Epithelial cell of esophagus (primary cell): ENCODE measurements around the gene HOXB4.

ENCODE experiments used
- DNase-seq: peaks from one replicate; pipeline ENCODE4 v3.0.0; 2010; ENCODE audit warnings: low read depth
- H3K4me3 ChIP-seq: 2 replicates; pipeline ENCODE4 v1.5.1; 2011; ENCODE audit warnings: mild to moderate bottlenecking, low read length, control low read depth
- TF ChIP-seq, protein P1 (sequence below): IDR thresholded peaks from 2 replicates; pipeline ENCODE4 v1.5.1; 2011; ENCODE audit warnings: low read depth, mild to moderate bottlenecking, low read length, control low read depth, inconsistent platforms; ENCODE audit not compliant: insufficient read depth; ENCODE audit errors: missing control alignments

The HOXB4 gene

DNA sequence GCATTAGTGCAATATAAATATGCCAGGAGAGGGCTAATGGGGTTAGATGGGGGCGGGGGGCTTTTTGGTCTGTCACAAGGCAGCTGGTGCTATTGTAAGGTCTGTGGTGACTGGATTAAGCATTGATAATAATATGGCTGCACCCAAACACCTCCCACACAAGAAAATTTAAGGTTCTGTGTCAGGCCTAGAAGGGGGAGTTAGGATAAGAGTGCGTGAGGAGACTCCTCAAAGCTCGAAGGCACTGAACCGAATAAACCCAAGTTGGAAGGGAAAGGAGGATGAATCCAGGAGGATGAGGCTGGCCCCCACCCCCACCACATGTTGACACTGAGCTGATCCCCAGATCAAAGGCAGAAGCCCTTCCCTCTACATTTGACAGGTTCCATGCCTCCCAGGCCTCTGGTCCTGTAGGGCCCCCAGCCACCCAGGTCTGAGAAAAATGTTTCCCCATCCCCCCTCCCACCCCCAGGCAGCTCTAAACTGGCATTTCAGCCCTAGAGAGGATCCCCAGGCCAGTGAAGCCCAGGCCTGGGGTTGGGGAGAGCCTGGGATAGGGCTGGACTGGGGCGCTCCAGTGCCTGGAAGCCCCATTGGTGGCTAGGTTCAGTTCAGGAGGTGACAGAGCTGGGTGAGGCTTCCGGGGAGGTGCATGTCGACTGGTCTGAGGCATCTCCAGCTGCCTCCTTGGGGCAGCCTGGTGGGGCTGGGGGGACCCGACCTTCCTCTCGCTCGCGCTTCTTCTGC lies 49.0 kb downstream of the HOXB4 start:
- no peak for DNase-seq
- H3K4me3 ChIP-seq, result no peak overlapping the region
- TF ChIP-seq, protein P1, sequence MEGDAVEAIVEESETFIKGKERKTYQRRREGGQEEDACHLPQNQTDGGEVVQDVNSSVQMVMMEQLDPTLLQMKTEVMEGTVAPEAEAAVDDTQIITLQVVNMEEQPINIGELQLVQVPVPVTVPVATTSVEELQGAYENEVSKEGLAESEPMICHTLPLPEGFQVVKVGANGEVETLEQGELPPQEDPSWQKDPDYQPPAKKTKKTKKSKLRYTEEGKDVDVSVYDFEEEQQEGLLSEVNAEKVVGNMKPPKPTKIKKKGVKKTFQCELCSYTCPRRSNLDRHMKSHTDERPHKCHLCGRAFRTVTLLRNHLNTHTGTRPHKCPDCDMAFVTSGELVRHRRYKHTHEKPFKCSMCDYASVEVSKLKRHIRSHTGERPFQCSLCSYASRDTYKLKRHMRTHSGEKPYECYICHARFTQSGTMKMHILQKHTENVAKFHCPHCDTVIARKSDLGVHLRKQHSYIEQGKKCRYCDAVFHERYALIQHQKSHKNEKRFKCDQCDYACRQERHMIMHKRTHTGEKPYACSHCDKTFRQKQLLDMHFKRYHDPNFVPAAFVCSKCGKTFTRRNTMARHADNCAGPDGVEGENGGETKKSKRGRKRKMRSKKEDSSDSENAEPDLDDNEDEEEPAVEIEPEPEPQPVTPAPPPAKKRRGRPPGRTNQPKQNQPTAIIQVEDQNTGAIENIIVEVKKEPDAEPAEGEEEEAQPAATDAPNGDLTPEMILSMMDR, result no peak

DNA sequence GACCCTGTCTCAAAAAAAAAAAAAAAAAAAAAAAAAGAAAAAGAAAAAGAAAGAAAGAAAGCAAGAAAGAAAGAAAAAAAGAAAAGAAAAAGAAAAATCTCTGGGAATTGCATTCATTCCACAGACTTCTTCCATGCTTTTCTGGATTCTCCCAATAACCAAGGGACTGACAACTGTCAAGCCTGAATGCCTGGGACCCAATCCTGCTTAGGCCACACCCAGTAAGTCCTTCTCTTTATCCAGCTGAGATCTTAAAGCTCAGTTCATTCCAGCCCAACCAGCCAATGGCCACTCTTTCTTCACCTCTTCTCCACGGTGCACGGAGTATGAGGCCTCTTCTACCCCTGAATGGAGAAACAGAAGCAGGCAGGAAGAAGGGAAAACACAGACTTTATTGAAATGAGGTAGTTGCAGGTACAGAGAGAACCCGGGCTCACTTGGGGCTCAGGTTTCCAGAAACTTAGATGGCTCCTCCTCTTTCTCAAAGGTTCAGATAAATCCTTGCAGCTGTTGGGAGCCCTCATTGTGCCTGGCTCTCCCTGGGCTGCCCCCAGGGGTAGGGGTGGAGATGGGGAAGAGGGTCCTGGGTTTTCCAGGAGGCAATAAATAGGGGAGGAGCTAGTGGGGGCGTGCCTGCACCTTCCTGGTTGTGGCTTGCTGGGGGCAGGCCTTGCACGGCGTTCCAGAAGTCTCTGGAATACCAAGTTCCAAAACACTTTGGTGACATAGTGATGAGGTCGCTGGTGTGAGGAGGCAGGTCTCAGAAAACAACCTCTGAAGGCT lies 49.8 kb downstream of the HOXB4 start:
- no peak for DNase-seq
- TF ChIP-seq, protein P1, result no peak
- no peak overlapping the region for H3K4me3 ChIP-seq

DNA sequence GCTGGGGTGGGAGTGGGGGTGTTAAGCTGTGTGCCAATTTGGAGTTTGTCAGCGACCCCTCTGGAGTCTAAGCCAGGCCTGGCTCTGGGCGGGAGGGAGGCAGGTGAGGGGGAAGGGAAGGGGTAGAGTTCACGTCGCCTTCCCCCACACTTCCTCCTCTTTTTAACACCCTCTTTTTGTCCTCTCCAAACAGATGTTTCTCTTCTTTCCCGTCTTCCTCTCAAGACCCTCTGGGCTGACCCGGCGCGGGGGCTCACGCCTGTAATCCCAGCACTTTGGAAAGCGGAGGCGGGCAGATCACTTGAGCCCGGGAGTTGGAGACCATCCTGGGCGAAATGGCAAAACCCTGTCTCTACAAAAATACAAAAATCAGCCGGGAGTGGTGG lies 50.6 kb downstream of the HOXB4 start:
- no peak for DNase-seq
- TF ChIP-seq, protein P1, result no peak
- H3K4me3 ChIP-seq, result no peak overlapping the region

DNA sequence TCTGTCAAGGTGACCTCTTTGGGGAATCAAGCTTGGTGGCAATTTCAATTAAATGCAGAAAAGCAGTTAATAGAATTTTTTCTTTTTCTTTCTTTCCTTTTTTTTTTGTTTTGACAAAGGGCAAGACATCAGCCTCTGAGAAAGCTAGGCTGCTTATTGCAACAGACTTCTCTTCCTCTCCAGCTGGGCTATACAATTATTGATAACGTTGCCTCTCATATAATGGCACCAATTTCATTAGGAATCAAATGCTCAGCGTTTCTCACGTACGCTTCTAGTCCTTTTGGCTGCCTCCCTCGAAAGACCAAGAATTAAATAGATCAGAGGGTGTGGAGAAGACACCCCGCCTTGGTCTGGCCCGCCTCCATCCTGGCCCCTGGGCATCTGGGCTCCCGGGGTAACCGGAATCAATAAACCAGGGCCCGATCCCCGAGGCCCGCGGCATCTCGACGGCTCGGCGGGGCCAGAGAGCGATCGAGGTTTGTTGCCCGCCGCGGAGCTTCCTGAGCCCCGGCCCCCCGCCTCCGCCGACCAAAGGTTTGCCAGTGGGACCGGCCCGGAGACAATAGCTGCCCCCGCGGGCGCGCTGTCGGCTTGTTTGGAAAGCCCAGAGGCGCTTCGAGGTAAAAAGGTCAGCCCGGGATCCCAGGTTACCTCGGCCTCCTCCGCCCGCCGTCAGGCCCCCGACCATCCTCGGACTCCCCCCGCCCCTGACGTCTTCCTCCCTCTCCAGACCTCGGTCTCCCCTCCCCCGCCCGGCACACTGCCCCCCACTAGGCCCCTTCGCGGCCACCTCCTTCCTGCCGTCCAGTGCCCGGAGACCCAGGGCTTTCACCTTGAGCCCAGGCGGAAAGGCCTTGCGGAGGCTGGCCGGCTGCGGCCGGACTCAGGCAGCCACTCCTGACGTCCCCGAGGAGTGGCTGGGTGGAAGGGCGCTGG lies 51.3 kb downstream of the HOXB4 start:
- DNase-seq, result no peak
- TF ChIP-seq, protein P1, result no peak
- H3K4me3 ChIP-seq, result no peak overlapping the region
